Measurements from ENCODE around the gene SCNN1G. TPM values are rescaled to one million over a fixed set of nuclear protein-coding genes. Genes with fewer than 3 reads are reported as not detected.
A peak's percentile ranks its signal among the peaks of the same experiment; 100 is the strongest.

The SCNN1G gene, protein sequence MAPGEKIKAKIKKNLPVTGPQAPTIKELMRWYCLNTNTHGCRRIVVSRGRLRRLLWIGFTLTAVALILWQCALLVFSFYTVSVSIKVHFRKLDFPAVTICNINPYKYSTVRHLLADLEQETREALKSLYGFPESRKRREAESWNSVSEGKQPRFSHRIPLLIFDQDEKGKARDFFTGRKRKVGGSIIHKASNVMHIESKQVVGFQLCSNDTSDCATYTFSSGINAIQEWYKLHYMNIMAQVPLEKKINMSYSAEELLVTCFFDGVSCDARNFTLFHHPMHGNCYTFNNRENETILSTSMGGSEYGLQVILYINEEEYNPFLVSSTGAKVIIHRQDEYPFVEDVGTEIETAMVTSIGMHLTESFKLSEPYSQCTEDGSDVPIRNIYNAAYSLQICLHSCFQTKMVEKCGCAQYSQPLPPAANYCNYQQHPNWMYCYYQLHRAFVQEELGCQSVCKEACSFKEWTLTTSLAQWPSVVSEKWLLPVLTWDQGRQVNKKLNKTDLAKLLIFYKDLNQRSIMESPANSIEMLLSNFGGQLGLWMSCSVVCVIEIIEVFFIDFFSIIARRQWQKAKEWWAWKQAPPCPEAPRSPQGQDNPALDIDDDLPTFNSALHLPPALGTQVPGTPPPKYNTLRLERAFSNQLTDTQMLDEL
- 1 to 10 TPM in 2 of 3 donors, not detected in 1; 2.0 to 8.8 TPM for total RNA-seq

DNA sequence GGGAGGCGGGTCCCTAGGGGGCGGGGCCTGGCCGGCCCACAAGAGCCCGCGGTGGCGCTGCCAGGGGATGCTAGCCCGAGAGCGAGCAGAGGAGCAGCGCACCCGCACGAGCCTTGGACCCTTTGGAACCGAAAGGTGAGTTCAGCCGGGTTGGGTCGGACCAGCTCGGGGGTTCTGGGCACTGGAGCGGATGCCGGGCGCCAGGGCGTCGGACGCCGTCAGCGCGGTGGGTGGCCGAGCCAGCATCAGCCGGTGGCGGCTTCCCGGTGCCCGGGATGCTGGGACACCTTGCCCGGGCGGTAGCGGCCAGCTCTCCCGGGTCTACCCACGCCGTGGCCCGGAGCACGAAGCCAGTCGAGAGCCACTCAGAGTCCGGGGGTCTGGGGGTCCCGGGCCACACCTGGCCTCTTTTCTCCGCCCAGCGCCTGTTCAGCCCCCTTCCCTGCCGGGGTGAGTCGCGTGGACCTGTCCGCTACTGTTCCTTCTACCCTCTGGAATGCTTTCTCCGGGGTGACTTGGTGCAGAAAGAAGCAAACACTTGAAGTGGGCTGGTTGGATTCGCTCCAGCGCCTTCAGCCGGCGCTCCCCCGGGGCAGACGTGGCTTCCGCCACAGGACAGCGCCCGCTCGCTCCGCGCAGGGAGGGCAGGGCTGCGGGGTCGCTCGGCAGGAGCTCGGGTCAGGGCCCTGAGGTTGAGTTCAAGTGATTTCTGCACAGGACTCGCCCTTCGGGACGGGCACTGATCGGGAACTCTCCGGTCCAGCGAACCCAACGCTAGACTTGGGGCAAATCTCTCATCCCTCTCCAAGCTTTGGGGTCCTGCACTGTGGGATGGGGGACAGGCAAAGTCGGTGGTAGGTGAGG is at the start of gene SCNN1G:
SCNN1G (plus strand) TSS at position 67 of the 864 bp plus-strand sequence. CDS start 3,527 bp downstream, outside the sequence.
- peak within 1 kb of the TSS; percentile 25 to 70 (median 66) for H3K4me3 ChIP-seq
- TF ChIP-seq POLR2AphosphoS5 (IDR thresholded peaks at IDR 0.05) (peak in 1 of 3 donors; percentile 7), POLR2A (IDR thresholded peaks at IDR 0.05) (no peak)
- TF ChIP-seq, protein P1, sequence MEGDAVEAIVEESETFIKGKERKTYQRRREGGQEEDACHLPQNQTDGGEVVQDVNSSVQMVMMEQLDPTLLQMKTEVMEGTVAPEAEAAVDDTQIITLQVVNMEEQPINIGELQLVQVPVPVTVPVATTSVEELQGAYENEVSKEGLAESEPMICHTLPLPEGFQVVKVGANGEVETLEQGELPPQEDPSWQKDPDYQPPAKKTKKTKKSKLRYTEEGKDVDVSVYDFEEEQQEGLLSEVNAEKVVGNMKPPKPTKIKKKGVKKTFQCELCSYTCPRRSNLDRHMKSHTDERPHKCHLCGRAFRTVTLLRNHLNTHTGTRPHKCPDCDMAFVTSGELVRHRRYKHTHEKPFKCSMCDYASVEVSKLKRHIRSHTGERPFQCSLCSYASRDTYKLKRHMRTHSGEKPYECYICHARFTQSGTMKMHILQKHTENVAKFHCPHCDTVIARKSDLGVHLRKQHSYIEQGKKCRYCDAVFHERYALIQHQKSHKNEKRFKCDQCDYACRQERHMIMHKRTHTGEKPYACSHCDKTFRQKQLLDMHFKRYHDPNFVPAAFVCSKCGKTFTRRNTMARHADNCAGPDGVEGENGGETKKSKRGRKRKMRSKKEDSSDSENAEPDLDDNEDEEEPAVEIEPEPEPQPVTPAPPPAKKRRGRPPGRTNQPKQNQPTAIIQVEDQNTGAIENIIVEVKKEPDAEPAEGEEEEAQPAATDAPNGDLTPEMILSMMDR (IDR thresholded peaks at IDR 0.05): no peak
- peak within 1 kb of the TSS in 1 of 2 donors; percentile 7 for H3K27ac ChIP-seq
- no peaks in the 10 kb centered on the region for H3K9me3 ChIP-seq
- peaks cover 4 to 7% of the 10 kb centered on the region in 2 donors for H3K27me3 ChIP-seq
- intact Hi-C loops (cut with DNase I; ENCODE audit: low total_unique reads): loop anchor here (1.0 to 10.0 kb wide), 2 partner anchors 251 to 752 kb away; no protein-coding TSS in a partner anchor
- H3K4me1 ChIP-seq: no peaks in the 10 kb centered on the region
- H3K36me3 ChIP-seq: no peaks in the 10 kb centered on the region
- no peak for DNase-seq (ENCODE audit: low spot score in 2 of 2)

DNA sequence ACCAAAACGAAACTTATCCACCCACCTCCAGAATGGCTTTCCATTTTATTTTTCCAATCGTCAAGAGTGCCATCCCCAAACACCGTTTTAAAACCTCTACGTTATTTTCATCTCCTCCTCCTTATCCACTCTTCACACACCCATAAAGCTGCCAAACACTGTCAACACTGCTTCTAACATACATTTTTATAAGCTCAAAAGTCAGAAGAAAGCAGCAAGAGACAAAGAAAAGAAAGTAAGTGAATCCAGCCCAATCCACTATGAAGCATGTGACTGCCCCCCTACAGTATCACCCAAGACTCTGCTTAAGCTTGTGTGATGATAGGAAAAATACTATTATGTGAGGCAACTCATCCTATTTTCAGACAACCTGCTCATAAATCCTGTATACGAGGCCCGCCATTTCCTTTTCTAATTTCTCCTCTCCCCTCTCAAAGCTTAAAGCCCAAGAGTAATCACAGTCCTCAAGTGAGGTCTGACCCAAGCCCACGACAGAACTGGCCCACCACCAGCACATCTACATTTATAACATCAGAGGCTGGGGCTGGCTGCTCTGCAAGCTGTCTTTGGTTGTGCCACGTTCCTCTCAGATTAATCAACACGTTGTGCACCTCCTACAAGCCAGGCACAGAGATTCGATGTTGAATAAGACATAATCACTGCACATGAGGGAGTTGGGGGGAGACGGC is 49.6 kb upstream of the SCNN1G start:
- Histone ChIP-seq H3K4me1 (no peaks in the 10 kb centered on the region), H3K27me3 (no peaks in the 10 kb centered on the region), H3K36me3 (no peaks in the 10 kb centered on the region), H3K9me3 (no peaks in the 10 kb centered on the region), H3K27ac (peak overlapping the region; percentile 63 to 79), H3K4me3 (peak overlapping the region; percentile 1 to 17 (median 17))
- DNase-seq (ENCODE audit: low spot score in 2 of 2): no peak
- no peak for TF ChIP-seq POLR2AphosphoS5 (IDR thresholded peaks at IDR 0.05)
- TF ChIP-seq, protein P1 (IDR thresholded peaks at IDR 0.05): no peak
- TF ChIP-seq POLR2A (IDR thresholded peaks at IDR 0.05): no peak
- intact Hi-C loops (cut with DNase I; ENCODE audit: low total_unique reads): no loop called here

DNA sequence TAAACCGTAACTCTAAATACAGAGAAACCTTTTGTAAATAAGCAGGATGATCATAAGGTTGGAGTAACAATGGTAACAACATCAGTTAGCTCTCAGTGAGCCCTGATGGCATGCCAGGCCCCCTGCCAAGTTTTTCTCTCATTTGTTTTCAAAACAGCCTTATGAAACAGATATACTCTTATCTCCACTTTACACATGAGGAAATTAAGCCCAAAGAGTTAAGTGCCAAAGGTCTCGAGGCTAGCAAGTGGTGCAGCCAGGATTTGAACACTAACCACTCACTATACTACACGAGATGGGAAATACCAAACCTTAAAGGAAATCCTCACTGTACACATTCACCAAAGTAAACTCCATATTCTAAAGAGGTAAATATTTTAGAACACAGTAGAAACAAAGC is 48.3 kb upstream of the SCNN1G start:
- intact Hi-C loops (cut with DNase I; ENCODE audit: low total_unique reads): no loop called here
- no peaks in the 10 kb centered on the region for H3K36me3 ChIP-seq

DNA sequence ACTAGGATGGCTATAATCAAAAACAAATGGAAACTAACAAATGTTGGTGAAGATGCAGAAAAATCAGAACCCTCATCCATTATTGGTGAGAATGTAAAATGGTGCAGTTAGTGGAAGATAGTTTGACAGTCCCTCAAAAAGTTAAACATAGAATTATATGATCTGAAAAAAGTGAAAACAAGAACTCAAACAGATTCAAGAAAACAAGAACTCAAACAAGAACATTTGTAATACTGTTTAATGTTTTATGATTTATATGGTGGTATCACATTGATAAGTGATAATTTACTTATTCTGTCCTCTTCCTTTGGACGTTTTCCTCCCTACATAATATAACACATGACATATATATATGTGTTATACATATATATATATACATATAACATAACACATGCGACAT is 45.3 kb upstream of the SCNN1G start:
- TF ChIP-seq POLR2A (IDR thresholded peaks at IDR 0.05) (no peak), POLR2AphosphoS5 (IDR thresholded peaks at IDR 0.05) (no peak)
- TF ChIP-seq, protein P1 (IDR thresholded peaks at IDR 0.05): no peak
- no peaks in the 10 kb centered on the region for H3K36me3 ChIP-seq
- H3K4me1 ChIP-seq: no peaks in the 10 kb centered on the region
- no peak for DNase-seq (ENCODE audit: low spot score in 2 of 2)
- no peaks in the 10 kb centered on the region for H3K9me3 ChIP-seq
- H3K27ac ChIP-seq: no peak overlapping the region
- H3K4me3 ChIP-seq: no peak overlapping the region
- H3K27me3 ChIP-seq: no peaks in the 10 kb centered on the region
- intact Hi-C loops (cut with DNase I; ENCODE audit: low total_unique reads): no loop called here

More for the DNA sequence above, 48.3 kb upstream of the SCNN1G start:
- no peak for DNase-seq (ENCODE audit: low spot score in 2 of 2)
- H3K4me3 ChIP-seq: no peak overlapping the region
- no peaks in the 10 kb centered on the region for H3K4me1 ChIP-seq
- H3K9me3 ChIP-seq: no peaks in the 10 kb centered on the region
- H3K27ac ChIP-seq: peak overlapping the region; percentile 63 to 79
- TF ChIP-seq, protein P1 (IDR thresholded peaks at IDR 0.05): no peak
- TF ChIP-seq POLR2A (IDR thresholded peaks at IDR 0.05) (no peak), POLR2AphosphoS5 (IDR thresholded peaks at IDR 0.05) (no peak)
- H3K27me3 ChIP-seq: no peaks in the 10 kb centered on the region
